ENCODE results near the gene NOXA1.

DNA sequence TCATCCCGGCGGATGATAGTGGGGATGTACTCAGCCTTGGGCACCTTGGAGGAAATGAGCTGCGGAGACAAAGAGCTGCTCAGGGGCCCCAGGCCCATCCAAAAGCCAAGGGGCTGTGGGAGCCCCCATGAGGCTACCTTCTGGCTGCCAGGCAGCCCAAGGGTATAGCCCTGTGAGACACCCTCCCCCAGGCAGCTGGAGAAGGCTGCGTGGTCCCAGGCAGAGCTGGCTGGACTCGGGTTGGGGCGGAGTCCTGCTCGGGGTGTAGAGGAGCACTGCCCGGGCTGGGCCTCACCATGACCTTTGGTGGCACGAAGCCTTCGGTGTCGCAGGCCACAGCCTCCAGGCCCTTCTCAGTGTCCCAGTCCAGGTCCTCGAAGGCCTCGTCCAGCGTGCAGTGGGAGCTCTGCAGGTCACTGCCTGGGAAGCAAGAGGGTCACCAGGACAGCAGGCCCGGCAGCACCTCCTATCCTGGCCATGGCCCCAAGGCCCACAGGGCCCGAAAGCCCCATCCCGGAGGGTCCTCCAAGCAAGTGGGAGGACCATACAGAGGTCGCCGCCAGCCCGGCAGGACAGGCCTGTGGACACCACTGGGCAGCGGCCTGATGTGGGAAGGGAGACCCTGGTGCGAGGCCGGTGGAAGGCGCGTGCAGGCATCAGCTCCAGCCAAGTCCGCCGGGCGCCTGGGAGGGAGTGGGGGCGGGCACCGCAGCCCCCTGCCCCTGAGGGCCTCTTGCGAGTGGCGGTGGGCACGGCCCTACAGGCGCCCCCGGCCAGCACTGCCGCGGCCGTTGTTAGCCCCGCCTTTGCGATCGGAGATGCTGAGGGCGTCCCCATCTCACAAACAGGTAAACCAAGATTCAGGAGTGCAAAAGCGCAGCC, 29.8 kb downstream of the NOXA1 start:
- TF ChIP-seq, protein P1, sequence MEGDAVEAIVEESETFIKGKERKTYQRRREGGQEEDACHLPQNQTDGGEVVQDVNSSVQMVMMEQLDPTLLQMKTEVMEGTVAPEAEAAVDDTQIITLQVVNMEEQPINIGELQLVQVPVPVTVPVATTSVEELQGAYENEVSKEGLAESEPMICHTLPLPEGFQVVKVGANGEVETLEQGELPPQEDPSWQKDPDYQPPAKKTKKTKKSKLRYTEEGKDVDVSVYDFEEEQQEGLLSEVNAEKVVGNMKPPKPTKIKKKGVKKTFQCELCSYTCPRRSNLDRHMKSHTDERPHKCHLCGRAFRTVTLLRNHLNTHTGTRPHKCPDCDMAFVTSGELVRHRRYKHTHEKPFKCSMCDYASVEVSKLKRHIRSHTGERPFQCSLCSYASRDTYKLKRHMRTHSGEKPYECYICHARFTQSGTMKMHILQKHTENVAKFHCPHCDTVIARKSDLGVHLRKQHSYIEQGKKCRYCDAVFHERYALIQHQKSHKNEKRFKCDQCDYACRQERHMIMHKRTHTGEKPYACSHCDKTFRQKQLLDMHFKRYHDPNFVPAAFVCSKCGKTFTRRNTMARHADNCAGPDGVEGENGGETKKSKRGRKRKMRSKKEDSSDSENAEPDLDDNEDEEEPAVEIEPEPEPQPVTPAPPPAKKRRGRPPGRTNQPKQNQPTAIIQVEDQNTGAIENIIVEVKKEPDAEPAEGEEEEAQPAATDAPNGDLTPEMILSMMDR (IDR thresholded peaks at IDR 0.05), result no peak
- TF ChIP-seq POLR2A (IDR thresholded peaks at IDR 0.05), result no peak

Data from sigmoid colon (tissue), 3 donors.